ENCODE measurements around the gene CRB3.

- TF ChIP-seq CTCF (conservative IDR thresholded peaks at IDR 0.05; ENCODE audit: low read length), result no peak
- TF ChIP-seq EZH2phosphoT487 (IDR thresholded peaks at IDR 0.05; ENCODE audit: borderline replicate concordance, low read depth, low read length), result no peak
Observed at GRCh38 chr19:6499052-6499790, 35.1 kb downstream of the CRB3 start.

Data from OCI-LY7 (cell line).